K562 (cell line): ENCODE data around the gene ILF2. TPM values are rescaled to one million over a fixed set of nuclear protein-coding genes. Genes with fewer than 3 reads are reported as not detected.
A peak's percentile ranks its signal among the peaks of the same experiment; 100 is the strongest.

Experiments used
- ARHGAP35 ChIP-seq: fragments of 450-650 bp; IDR thresholded peaks from 2 replicates; pipeline ENCODE4 v1.6.1; 2018; ENCODE audit not compliant: partially characterized antibody
- CAMTA2 ChIP-seq: fragments of 250-450 bp; sonication (Bioruptor Pico); conservative IDR thresholded peaks from 2 replicates; pipeline ENCODE4 v1.5.1; 2022
- CBX1 ChIP-seq: sonication (generic); IDR thresholded peaks from 2 replicates; pipeline ENCODE4 v1.6.1; 2016; ENCODE audit warnings: antibody characterized with exemption, low read depth, mild to moderate bottlenecking
- COPS2 ChIP-seq: fragments of 450-650 bp; conservative IDR thresholded peaks from 2 replicates; pipeline ENCODE4 v1.6.1; 2016; ENCODE audit warnings: mild to moderate bottlenecking, moderate library complexity
- EGR1 ChIP-seq: fragments of 450-650 bp; conservative IDR thresholded peaks from 2 replicates; pipeline ENCODE4 v1.6.1; 2017; ENCODE audit warnings: mild to moderate bottlenecking
- ESRRA ChIP-seq: fragments of 450-650 bp; IDR thresholded peaks from 2 replicates; pipeline ENCODE4 v1.6.1; 2014; ENCODE audit warnings: low read depth, mild to moderate bottlenecking, moderate library complexity, borderline replicate concordance
- FOXK1 ChIP-seq: sonication (generic); formaldehyde crosslinking; IDR thresholded peaks from 2 replicates; pipeline ENCODE4 v1.8.0; 2022; ENCODE audit warnings: missing genetic modification reagents, mild to moderate bottlenecking, borderline replicate concordance
- KLF16 ChIP-seq: IDR thresholded peaks from 2 replicates; pipeline ENCODE4 v1.6.1; 2016; ENCODE audit warnings: antibody characterized with exemption
- MXI1 ChIP-seq: IDR thresholded peaks from 2 replicates; pipeline ENCODE4 v1.6.1; 2011; ENCODE audit warnings: low read depth, mild to moderate bottlenecking, improper control_type of control experiment, low read length
- OTX1 ChIP-seq: fragments of 450-650 bp; formaldehyde crosslinking; IDR thresholded peaks from 2 replicates; pipeline ENCODE4 v1.4.0; 2022; ENCODE audit warnings: mild to moderate bottlenecking
- POLR2B ChIP-seq: fragments of 450-650 bp; IDR thresholded peaks from 2 replicates; pipeline ENCODE4 v1.6.1; 2018; ENCODE audit warnings: low read depth; ENCODE audit not compliant: partially characterized antibody
- RAD21 ChIP-seq, 2 experiments: fragments of 250-450 bp in 1 of 2; fragments of 450-650 bp in 1 of 2; sonication (Bioruptor Pico) in 1 of 2; formaldehyde crosslinking in 1 of 2; IDR thresholded peaks in 1 of 2; conservative IDR thresholded peaks in 1 of 2; 2 replicates each; pipeline versions ENCODE4 v1.4.0 to v1.8.0; 2020 to 2022; ENCODE audit warnings: mild to moderate bottlenecking in 2 of 2, moderate library complexity in 1 of 2
- RBM22 ChIP-seq: fragments of 200-400 bp; formaldehyde crosslinking; IDR thresholded peaks from 2 replicates; pipeline ENCODE4 v1.6.1; 2018; ENCODE audit warnings: low read length, low read depth; ENCODE audit not compliant: poor library complexity, severe bottlenecking
- THRB ChIP-seq: fragments of 450-650 bp; formaldehyde crosslinking; conservative IDR thresholded peaks from 2 replicates; pipeline ENCODE4 v1.4.0; 2022; ENCODE audit warnings: mild to moderate bottlenecking, missing genetic modification characterization
- TRIM24 ChIP-seq, 2 experiments: fragments of 450-650 bp; IDR thresholded peaks; 2 replicates each; pipeline ENCODE4 v1.6.1; 2016
- ZNF23 ChIP-seq: fragments of 250-450 bp; sonication (Bioruptor Pico); IDR thresholded peaks from 2 replicates; pipeline ENCODE4 v1.4.0; 2020; ENCODE audit warnings: mild to moderate bottlenecking
- ZNF3 ChIP-seq: fragments of 250-450 bp; sonication (Bioruptor Pico); IDR thresholded peaks from 2 replicates; pipeline ENCODE4 v1.5.0; 2021; ENCODE audit warnings: mild to moderate bottlenecking, moderate library complexity
- ZNF445 ChIP-seq: fragments of 250-450 bp; sonication (Bioruptor Pico); IDR thresholded peaks from 2 replicates; pipeline ENCODE4 v1.4.0; 2020; ENCODE audit warnings: low read depth, mild to moderate bottlenecking, moderate library complexity
- ZNF584 ChIP-seq: fragments of 200-800 bp; sonication (Bioruptor generic); IDR thresholded peaks from 2 replicates; pipeline ENCODE4 v1.6.1; 2016; ENCODE audit warnings: low read depth, mild to moderate bottlenecking, missing genetic modification characterization, missing compliant biosample characterization
- ZNF668 ChIP-seq: fragments of 250-450 bp; sonication (Bioruptor Pico); IDR thresholded peaks from 2 replicates; pipeline ENCODE4 v1.8.0; 2022; ENCODE audit warnings: mild to moderate bottlenecking, inconsistent platforms
- ZNF717 ChIP-seq: fragments of 250-450 bp; sonication (Bioruptor Pico); IDR thresholded peaks from 2 replicates; pipeline ENCODE4 v1.5.0; 2021
- polyA plus RNA-seq, 8 experiments: library from polyadenylated mRNA; depleted of rRNA in 4 of 8; stranded (reverse) in 5 of 8; unstranded in 3 of 8; fragments of >200 nt; fragmentation: Nextera tagmentation in 2 of 8; fragmentation: Illumina TruSeq in 1 of 8; extraction: Ambion mirVana in 2 of 8; extraction: Trizol in 1 of 8; gene quantifications; 2 replicates each; pipeline versions ENCODE4 v1.2.1 to v1.2.3, GENCODE V29; 2011 to 2014; ENCODE audit warnings: inconsistent platforms in 1 of 8, missing spikeins in 1 of 8
- total RNA-seq, 7 experiments: library from RNA; depleted of rRNA in 6 of 7; stranded (reverse); fragments of >200 nt in 6 of 7; fragmentation: Illumina TruSeq in 2 of 7; extraction: Trizol in 2 of 7; gene quantifications; 2 replicates each; pipeline versions ENCODE4 v1.2.1 to v1.2.3, GENCODE V29; 2011 to 2021; ENCODE audit warnings: low replicate concordance in 1 of 7
- TF ChIP-seq, protein P1 (sequence below), 3 experiments: fragments of 200-800 bp in 1 of 3; fragments of 250-450 bp in 1 of 3; fragments of 450-650 bp in 1 of 3; sonication (Bioruptor Pico) in 1 of 3; sonication (Bioruptor generic) in 1 of 3; formaldehyde crosslinking in 1 of 3; IDR thresholded peaks; 2 replicates each; pipeline versions ENCODE4 v1.6.1 to v1.8.0; 2016 to 2022; ENCODE audit warnings: mild to moderate bottlenecking in 2 of 3, missing genetic modification characterization in 2 of 3, missing compliant biosample characterization in 1 of 3, moderate library complexity in 1 of 3

ILF2 gene
- total and polyA plus RNA-seq, 9 of the 15 experiments (the other 6 are each of a cell fraction or from before 2014, with no cell fraction given): 282 to 726 (median 474) TPM

- TF ChIP-seq ZNF668: no peak
- no peak for TF ChIP-seq FOXK1 (CRISPR knock-in tag)
- no peak for TF ChIP-seq ESRRA
- TF ChIP-seq THRB (CRISPR knock-in tag): no peak
- no peak for TF ChIP-seq ARHGAP35
- TF ChIP-seq KLF16: peak; percentile 81
- peak; percentile 90 for TF ChIP-seq EGR1
- no peak; a peak in 1 of 4 replicates for TF ChIP-seq RAD21 (CRISPR knock-in tag; conservative IDR thresholded peaks at IDR 0.05 in 1 of 2, IDR thresholded peaks at IDR 0.05 in 1 of 2)
- no peak for TF ChIP-seq MXI1
- TF ChIP-seq, protein P1, sequence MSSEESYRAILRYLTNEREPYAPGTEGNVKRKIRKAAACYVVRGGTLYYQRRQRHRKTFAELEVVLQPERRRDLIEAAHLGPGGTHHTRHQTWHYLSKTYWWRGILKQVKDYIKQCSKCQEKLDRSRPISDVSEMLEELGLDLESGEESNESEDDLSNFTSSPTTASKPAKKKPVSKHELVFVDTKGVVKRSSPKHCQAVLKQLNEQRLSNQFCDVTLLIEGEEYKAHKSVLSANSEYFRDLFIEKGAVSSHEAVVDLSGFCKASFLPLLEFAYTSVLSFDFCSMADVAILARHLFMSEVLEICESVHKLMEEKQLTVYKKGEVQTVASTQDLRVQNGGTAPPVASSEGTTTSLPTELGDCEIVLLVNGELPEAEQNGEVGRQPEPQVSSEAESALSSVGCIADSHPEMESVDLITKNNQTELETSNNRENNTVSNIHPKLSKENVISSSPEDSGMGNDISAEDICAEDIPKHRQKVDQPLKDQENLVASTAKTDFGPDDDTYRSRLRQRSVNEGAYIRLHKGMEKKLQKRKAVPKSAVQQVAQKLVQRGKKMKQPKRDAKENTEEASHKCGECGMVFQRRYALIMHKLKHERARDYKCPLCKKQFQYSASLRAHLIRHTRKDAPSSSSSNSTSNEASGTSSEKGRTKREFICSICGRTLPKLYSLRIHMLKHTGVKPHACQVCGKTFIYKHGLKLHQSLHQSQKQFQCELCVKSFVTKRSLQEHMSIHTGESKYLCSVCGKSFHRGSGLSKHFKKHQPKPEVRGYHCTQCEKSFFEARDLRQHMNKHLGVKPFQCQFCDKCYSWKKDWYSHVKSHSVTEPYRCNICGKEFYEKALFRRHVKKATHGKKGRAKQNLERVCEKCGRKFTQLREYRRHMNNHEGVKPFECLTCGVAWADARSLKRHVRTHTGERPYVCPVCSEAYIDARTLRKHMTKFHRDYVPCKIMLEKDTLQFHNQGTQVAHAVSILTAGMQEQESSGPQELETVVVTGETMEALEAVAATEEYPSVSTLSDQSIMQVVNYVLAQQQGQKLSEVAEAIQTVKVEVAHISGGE (CRISPR knock-in tag; IDR thresholded peaks at IDR 0.05): no peak; a peak in 2 of 6 replicates
- TF ChIP-seq TRIM24 (IDR thresholded peaks at IDR 0.05): peak in 1 of 2 experiments; percentile 39; a peak in 2 of 4 replicates
- no peak for TF ChIP-seq ZNF445 (CRISPR knock-in tag)
- no peak for TF ChIP-seq COPS2
- TF ChIP-seq ZNF23: no peak
- TF ChIP-seq RBM22: no peak
- TF ChIP-seq POLR2B: no peak
- no peak for TF ChIP-seq OTX1 (CRISPR knock-in tag)
- TF ChIP-seq CBX1: no peak; the same call in 1 of the 2 replicates
- TF ChIP-seq ZNF717: no peak
- TF ChIP-seq ZNF3: no peak
- TF ChIP-seq CAMTA2 (CRISPR knock-in tag): no peak
- TF ChIP-seq ZNF584 (CRISPR knock-in tag): peak; percentile 69; the same call in 1 of the 2 replicates
These were observed 26.6 kb upstream of the ILF2 start (continued) for GRCh38 chr1:153697191-153698019.
